Activated CD4-positive, alpha-beta T cell treated with anti-CD3 and anti-CD28 coated beads, Interleukin-2, amount 50 U/mL, for 24 hours (primary cell): ENCODE measurements around the gene PACSIN3.
"Not testable (repeated sequence)": the region's sequence is repeated elsewhere in the genome, so short reads cannot be mapped to it uniquely, and the experiment has no call there.

Source experiments
- DNase-seq, 2 donors: peaks; one replicate each; pipeline ENCODE4 v3.0.0-alpha.2; 2020; ENCODE audit warnings: low read depth in 1 of 2, low spot score in 1 of 2

Gene PACSIN3

GRCh38 chr11:47198161-47198560 is 11.9 kb upstream of the PACSIN3 start:
- not testable (repeated sequence) for DNase-seq

GRCh38 chr11:47192111-47192510 is 5.9 kb upstream of the PACSIN3 start:
- no peak for DNase-seq

- DNase-seq = not testable (repeated sequence)
Measured at GRCh38 chr11:47191137-47191536, 4.9 kb upstream of the PACSIN3 start.

GRCh38 chr11:47189100-47189834 is 3.0 kb upstream of the PACSIN3 start:
- DNase-seq = no peak

- DNase-seq = no peak
Measured at GRCh38 chr11:47188259-47188658, 2.0 kb upstream of the PACSIN3 start.

GRCh38 chr11:47187723-47188122 is 1.5 kb upstream of the PACSIN3 start:
- DNase-seq = no peak

- DNase-seq = peak in 1 of 2 donors; percentile 43
Measured at GRCh38 chr11:47186700-47187695, 764 bp upstream of the PACSIN3 start.

GRCh38 chr11:47185305-47186075 is 744 bp downstream of the PACSIN3 start:
- DNase-seq = no peak

GRCh38 chr11:47184711-47185304 is 1.4 kb downstream of the PACSIN3 start:
- DNase-seq = no peak

- DNase-seq = no peak
Measured at GRCh38 chr11:47183969-47184368, 2.3 kb downstream of the PACSIN3 start.

- no peak for DNase-seq
Measured at GRCh38 chr11:47183031-47183856, 3.0 kb downstream of the PACSIN3 start.

GRCh38 chr11:47182380-47182779 is 3.9 kb downstream of the PACSIN3 start:
- no peak for DNase-seq

- no peak for DNase-seq
Measured at GRCh38 chr11:47181271-47181670, 5.0 kb downstream of the PACSIN3 start.

- no peak for DNase-seq
Measured at GRCh38 chr11:47180006-47180787, 6.0 kb downstream of the PACSIN3 start.

- no peak for DNase-seq
Measured at GRCh38 chr11:47179655-47179991, 6.6 kb downstream of the PACSIN3 start.

GRCh38 chr11:47178737-47179654 is 7.2 kb downstream of the PACSIN3 start:
- DNase-seq = no peak

- DNase-seq = no peak
Measured at GRCh38 chr11:47178316-47178715, 7.9 kb downstream of the PACSIN3 start.

- DNase-seq = no peak
Measured at GRCh38 chr11:47177846-47178245, 8.4 kb downstream of the PACSIN3 start.
